Thyroid gland (tissue), 4 donors: Measurements from ENCODE around the gene MAN1B1. TPM values are rescaled to one million over a fixed set of nuclear protein-coding genes. Genes with fewer than 3 reads are reported as not detected.

Experiments
- DNase-seq, 2 donors: peaks; one replicate each; pipeline ENCODE4 v3.0.0-alpha.2; 2019
- H3K27ac ChIP-seq, 3 donors: fragments of 200-600 bp; sonication (generic); 1 replicate in 2 of 3; 2 replicates in 1 of 3; pipeline ENCODE4 v1.5.1; 2016 to 2019; ENCODE audit warnings: mild to moderate bottlenecking in 1 of 3, moderate library complexity in 1 of 3
- H3K27me3 ChIP-seq: fragments of 200-600 bp; sonication (generic); one replicate; pipeline ENCODE4 v1.5.1; 2019
- H3K36me3 ChIP-seq, 2 donors: fragments of 200-600 bp; sonication (generic); one replicate each; pipeline ENCODE4 v1.5.1; 2016 to 2019
- H3K4me1 ChIP-seq, 2 donors: fragments of 200-600 bp; sonication (generic); one replicate each; pipeline ENCODE4 v1.5.1; 2017 to 2019
- H3K4me3 ChIP-seq, 3 donors: fragments of 200-600 bp; sonication (generic); replicated peaks in 1 of 3; 1 replicate in 2 of 3; 2 replicates in 1 of 3; pipeline ENCODE4 v1.5.1; 2016; ENCODE audit warnings: mild to moderate bottlenecking in 1 of 3
- H3K9me3 ChIP-seq: fragments of 200-600 bp; sonication (generic); one replicate; pipeline ENCODE4 v1.5.1; 2017
- POLR2A ChIP-seq, 2 donors: fragments of 450-650 bp; IDR thresholded peaks; one replicate each; pipeline ENCODE4 v1.6.1; 2017; ENCODE audit warnings: antibody characterized with exemption in 2 of 2, mild to moderate bottlenecking in 2 of 2, moderate library complexity in 1 of 2
- WGBS, 2 donors: methylation state at CpG; one replicate each; pipeline ENCODE4 v1.1.5; 2017; 5-methylcytosine and 5-hydroxymethylcytosine counted together
- intact Hi-C: fragments of 100-400 bp; cut with DNase I; formaldehyde crosslinking; loops from one replicate; pipeline ENCODE4 v1.15.1; 2023
- total RNA-seq, 4 donors: library from RNA; depleted of rRNA; stranded (reverse); fragments of >200 nt; gene quantifications; one replicate each; pipeline ENCODE4 v1.2.3, GENCODE V29; 2016
- TF ChIP-seq, protein P1 (sequence below), 6 experiments: fragments of 200-600 bp in 3 of 6; fragments of 450-650 bp in 3 of 6; sonication (generic) in 3 of 6; IDR thresholded peaks; one replicate each; pipeline ENCODE4 v1.5.1; 2016 to 2019; ENCODE audit warnings: antibody characterized with exemption in 6 of 6, mild to moderate bottlenecking in 2 of 6, inconsistent platforms in 1 of 6, moderate library complexity in 1 of 6

The MAN1B1 gene
- total RNA-seq, 4 donors from 2014 or later = 48.2 to 73.8 (median 67.2) TPM

DNA sequence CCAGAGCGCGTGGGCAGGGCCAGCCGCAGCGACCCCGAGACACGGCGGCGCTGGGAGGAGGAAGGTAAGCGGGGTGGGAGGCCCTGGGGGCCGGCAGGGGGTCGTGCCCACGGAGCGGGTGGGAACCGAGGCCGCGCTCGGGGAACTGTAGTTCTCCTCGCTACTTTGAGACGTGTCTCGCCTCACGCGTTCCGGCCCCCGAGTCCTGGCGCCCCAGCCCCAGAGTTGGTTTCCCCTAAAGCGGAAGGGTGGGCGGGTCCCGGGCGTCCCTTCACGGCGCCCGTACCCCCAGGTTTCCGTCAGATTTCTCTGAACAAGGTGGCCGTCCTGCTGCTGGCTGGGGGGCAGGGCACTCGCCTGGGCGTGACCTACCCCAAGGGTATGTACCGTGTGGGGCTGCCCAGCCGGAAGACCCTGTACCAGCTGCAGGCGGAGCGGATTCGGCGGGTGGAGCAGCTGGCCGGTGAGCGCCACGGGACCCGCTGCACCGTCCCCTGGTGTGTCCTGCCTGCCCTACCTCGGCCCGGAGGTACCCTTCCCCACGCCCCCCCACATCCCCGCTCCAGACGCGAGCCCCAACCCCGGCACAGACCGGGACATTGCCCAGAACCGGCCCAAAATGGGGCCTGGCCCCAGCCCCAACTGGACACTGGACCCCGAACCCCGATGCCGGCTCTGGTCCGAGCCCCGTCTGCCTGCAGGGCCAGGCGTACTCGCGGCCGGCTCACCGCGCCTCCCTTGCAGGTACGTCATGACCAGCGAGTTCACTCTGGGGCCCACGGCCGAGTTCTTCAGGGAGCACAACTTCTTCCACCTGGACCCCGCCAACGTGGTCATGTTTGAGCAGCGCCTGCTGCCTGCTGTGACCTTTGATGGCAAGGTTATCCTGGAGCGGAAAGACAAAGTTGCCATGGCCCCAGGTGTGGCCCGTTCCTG lies 8.8 kb upstream of the MAN1B1 start:
- Histone ChIP-seq H3K36me3 (peaks cover 19 to 20% of the 10 kb centered on the region in 2 donors), H3K9me3 (no peaks in the 10 kb centered on the region), H3K27me3 (no peaks in the 10 kb centered on the region), H3K27ac (no peak overlapping the region), H3K4me3 (peak overlapping the region; percentile 21 to 68 (median 66)), H3K4me1 (peaks cover 15 to 20% of the 10 kb centered on the region in 2 donors)
- TF ChIP-seq, protein P1, sequence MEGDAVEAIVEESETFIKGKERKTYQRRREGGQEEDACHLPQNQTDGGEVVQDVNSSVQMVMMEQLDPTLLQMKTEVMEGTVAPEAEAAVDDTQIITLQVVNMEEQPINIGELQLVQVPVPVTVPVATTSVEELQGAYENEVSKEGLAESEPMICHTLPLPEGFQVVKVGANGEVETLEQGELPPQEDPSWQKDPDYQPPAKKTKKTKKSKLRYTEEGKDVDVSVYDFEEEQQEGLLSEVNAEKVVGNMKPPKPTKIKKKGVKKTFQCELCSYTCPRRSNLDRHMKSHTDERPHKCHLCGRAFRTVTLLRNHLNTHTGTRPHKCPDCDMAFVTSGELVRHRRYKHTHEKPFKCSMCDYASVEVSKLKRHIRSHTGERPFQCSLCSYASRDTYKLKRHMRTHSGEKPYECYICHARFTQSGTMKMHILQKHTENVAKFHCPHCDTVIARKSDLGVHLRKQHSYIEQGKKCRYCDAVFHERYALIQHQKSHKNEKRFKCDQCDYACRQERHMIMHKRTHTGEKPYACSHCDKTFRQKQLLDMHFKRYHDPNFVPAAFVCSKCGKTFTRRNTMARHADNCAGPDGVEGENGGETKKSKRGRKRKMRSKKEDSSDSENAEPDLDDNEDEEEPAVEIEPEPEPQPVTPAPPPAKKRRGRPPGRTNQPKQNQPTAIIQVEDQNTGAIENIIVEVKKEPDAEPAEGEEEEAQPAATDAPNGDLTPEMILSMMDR (IDR thresholded peaks at IDR 0.05) = no peak
- no peak for TF ChIP-seq POLR2A (IDR thresholded peaks at IDR 0.05)
- peak; percentile 49 to 55 for DNase-seq
- intact Hi-C loops = no loop called here
- WGBS, 2 donors = 38 to 58% methylated on average over 8 to 37 of the region's 76 CpGs

DNA sequence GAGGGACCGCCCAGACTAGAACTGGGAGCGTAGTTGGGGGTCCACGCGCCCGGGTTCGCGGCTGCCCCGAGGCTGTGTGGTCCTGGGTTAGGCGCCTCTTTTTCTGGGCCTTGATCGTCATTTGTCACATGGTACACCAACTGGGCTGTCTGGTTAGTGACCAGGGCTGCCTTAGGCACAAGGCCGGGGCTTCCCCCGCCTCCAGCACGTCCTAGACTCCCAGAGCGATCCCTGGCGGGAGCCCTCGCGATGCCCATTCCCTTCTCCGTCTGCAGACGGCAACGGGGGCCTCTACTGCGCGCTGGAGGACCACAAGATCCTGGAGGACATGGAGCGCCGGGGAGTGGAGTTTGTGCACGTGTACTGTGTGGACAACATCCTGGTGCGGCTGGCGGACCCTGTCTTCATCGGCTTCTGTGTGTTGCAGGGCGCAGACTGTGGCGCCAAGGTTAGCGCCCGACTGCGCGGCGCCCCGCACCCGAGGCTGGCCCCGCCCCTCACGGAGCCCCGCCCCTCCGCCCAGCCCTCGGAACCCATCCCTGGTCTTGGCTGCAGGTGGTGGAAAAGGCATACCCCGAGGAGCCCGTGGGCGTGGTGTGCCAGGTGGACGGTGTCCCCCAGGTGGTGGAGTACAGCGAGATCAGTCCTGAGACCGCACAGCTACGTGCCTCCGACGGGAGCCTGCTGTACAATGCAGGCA lies 7.9 kb upstream of the MAN1B1 start:
- no peak for DNase-seq
- H3K27me3 ChIP-seq = no peaks in the 10 kb centered on the region
- no peak overlapping the region for H3K27ac ChIP-seq
- peaks cover 19 to 20% of the 10 kb centered on the region in 2 donors for H3K36me3 ChIP-seq
- peaks cover 15 to 22% of the 10 kb centered on the region in 2 donors for H3K4me1 ChIP-seq
- 71 to 78% methylated on average over 13 to 42 of the region's 51 CpGs for WGBS, 2 donors
- intact Hi-C loops = no loop called here
- no peaks in the 10 kb centered on the region for H3K9me3 ChIP-seq
- peak overlapping the region in 1 of 3 donors; percentile 68 for H3K4me3 ChIP-seq
- TF ChIP-seq, protein P1 (IDR thresholded peaks at IDR 0.05) = no peak
- TF ChIP-seq POLR2A (IDR thresholded peaks at IDR 0.05) = no peak

DNA sequence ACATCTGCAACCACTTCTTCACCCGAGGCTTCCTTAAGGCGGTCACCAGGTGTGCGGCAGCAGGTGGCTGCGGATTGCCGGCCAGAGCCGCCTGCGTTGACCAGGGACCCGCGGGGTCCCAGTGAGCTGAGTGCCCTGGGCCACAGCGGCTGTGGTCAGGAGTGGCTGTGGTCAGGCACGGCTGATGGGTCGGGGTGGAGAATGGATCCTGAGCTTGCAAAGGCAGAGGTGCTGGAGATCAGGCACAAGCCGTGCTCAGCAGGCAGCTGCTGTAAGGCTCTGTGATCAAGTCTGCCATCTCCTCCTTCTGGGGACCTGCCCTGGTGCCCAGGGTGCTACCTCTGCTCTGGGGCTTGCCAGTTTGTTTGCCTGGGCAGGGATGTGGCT lies 7.4 kb upstream of the MAN1B1 start:
- Histone ChIP-seq H3K36me3 (peaks cover 19 to 20% of the 10 kb centered on the region in 2 donors), H3K4me1 (peaks cover 15 to 24% of the 10 kb centered on the region in 2 donors), H3K4me3 (no peak overlapping the region), H3K27ac (no peak overlapping the region), H3K27me3 (no peaks in the 10 kb centered on the region), H3K9me3 (no peaks in the 10 kb centered on the region)
- intact Hi-C loops = no loop called here
- no peak for DNase-seq
- TF ChIP-seq, protein P1 (IDR thresholded peaks at IDR 0.05) = no peak
- no peak for TF ChIP-seq POLR2A (IDR thresholded peaks at IDR 0.05)
- 83 to 97% methylated on average over 11 to 13 of the region's 13 CpGs for WGBS, 2 donors

DNA sequence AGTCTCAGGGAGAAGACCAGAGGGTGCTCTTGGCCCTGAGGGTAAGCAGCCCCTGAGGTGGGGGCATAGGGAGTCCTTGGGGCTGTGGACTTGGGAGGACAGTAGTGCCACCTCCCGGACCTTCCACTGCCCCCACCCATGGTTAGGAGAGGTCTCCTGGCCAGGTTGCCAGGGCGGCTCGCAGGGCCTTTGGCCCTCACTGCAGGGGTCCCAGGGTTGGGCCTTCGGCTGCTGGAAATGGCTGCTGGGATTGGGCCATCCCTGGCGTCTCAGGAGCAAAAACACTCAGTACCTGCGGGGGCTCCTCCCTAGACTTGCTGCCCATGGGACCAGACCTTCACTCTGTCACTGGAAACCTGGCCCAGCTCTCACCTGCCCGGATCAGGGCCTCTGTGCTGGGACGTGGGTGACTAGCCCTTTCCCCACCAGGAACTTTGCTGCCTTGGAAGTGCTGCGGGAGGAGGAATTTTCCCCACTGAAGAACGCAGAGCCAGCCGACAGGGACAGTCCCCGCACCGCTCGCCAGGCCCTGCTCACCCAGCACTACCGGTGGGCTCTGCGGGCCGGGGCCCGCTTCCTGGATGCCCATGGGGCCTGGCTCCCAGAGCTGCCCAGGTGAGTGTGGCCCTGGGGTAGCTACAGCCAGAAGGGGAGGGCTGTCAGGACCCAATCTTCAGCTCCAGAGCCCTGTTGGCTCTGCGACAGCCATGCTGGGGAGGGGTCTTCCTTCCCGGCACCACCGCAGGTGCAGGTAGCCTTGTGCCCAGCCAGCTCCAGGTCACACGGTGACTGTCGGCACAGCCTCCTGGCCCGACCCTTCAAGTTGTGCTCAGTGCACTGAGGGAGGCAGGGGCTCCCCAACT lies 6.3 kb upstream of the MAN1B1 start:
- 96% methylated on average over 10 to 14 of the region's 24 CpGs for WGBS, 2 donors
- DNase-seq = no peak
- TF ChIP-seq, protein P1 (IDR thresholded peaks at IDR 0.05) = no peak
- TF ChIP-seq POLR2A (IDR thresholded peaks at IDR 0.05) = no peak
- no peaks in the 10 kb centered on the region for H3K9me3 ChIP-seq
- H3K27ac ChIP-seq = no peak overlapping the region
- no peaks in the 10 kb centered on the region for H3K27me3 ChIP-seq
- intact Hi-C loops = no loop called here
- peaks cover 19 to 20% of the 10 kb centered on the region in 2 donors for H3K36me3 ChIP-seq
- H3K4me3 ChIP-seq = no peak overlapping the region
- peaks cover 16 to 30% of the 10 kb centered on the region in 2 donors for H3K4me1 ChIP-seq
